Stimulated activated naive CD8-positive, alpha-beta T cell treated with anti-CD3 and anti-CD28 coated beads, Interleukin-15, amount 100 ng/mL, for 72 hours (primary cell): Measurements from ENCODE around the gene MIA3.
"Not testable (repeated sequence)": the region's sequence is repeated elsewhere in the genome, so short reads cannot be mapped to it uniquely, and the experiment has no call there.

Experiments
- ATAC-seq: fragments of 150-1000 bp; cut with Tn5 transposase; 2 replicates; pipeline ENCODE4 v1.10.0; 2021; ENCODE audit warnings: mild to moderate bottlenecking, moderate library complexity
- DNase-seq, 2 donors: peaks; one replicate each; pipeline ENCODE4 v3.0.0; 2021 to 2022
- H3K27ac Mint-ChIP-seq, 2 donors: one replicate each; pipeline ENCODE4 v1.8.0; 2022; ENCODE audit warnings: mild to moderate bottlenecking in 2 of 2, mixed read lengths in 2 of 2, moderate library complexity in 2 of 2
- H3K27me3 Mint-ChIP-seq: one replicate; pipeline ENCODE4 v1.8.0; 2022; ENCODE audit warnings: mixed read lengths
- H3K4me1 Mint-ChIP-seq: one replicate; pipeline ENCODE4 v1.8.0; 2022; ENCODE audit warnings: mild to moderate bottlenecking, mixed read lengths
- H3K4me3 Mint-ChIP-seq, 2 donors: one replicate each; pipeline ENCODE4 v1.8.0; 2022; ENCODE audit warnings: mild to moderate bottlenecking in 2 of 2, mixed read lengths in 2 of 2, moderate library complexity in 1 of 2
- H3K9me3 Mint-ChIP-seq, 2 donors: one replicate each; pipeline ENCODE4 v1.8.0; 2022; ENCODE audit warnings: mixed read lengths in 2 of 2

The MIA3 gene

DNA sequence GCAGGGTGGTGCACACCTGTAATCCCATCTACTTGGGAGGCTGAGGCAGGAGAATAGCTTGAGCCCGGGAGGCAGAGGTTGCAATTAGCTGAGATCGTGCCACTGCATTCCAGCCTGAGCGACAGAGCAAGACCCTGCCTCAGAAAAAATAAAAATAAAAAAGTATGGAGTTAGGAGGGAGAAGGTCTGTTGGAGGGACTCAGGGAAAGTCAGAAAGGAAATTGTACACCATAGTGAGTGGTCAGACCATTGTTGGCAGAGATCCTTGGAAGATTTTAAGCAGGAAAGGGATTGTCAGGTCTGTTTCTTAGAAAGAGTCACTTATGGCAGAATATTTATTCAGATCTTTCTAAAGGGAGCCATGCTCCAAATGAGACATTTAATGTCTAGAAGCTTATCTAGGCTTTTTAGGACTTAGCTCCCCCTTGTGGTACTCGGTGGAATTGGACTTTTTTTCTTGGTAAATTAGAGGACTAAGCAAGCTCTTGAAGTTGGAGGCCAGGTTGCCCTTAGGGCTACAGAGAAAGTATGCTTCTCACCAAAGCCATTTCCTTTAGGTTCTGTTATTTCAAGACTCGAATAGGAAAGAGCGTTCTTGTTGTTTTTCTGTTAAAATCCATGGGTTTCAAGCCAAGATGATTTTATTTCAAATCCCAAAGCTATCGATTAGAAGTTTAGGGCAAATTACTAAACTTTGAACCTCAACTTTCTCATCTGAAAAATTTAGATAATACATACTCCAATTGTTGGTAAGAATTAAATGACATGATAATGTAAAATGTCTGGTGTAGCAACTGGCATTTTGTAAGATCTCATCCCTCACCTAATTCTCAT, 16.5 kb downstream of the MIA3 start:
- no peak overlapping the region for H3K27ac Mint-ChIP-seq
- H3K4me3 Mint-ChIP-seq = no peak overlapping the region
- H3K9me3 Mint-ChIP-seq = no peaks in the 10 kb centered on the region
- ATAC-seq (peak; percentile 78), DNase-seq (peak; percentile 55 to 71)
- no peaks in the 10 kb centered on the region for H3K27me3 Mint-ChIP-seq
- H3K4me1 Mint-ChIP-seq = peaks cover 22% of the 10 kb centered on the region

DNA sequence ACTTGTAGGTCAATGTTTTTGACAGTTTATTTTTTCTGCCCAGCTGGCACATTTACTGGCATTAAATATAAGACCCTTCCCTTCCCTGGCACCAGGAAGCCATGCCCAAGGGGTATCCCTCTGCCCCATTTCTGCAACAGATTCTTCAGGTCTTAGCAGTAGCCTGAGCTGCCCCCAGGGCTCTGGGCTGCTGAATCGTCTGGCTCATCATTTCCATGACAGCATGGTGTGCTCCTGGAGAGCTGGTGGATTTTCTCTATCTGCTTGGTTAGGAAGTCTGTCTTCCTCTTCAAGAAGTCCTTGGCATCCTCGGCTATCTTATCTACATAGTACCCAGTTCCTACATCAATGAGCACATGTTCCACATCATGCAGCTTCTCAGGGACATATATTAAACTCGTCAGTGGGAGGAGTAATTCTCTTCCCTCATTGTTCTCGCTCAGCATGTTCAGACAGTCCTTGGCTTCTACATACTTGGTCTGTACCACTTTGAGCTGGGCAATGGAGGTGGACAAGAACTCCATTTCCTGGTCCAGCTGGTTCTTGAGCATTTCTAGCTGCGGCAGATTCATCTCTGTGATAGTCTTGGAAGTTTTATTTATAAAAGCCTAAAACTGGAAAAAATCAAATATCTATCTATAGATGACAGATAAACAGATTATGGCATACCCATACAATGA, 23.5 kb downstream of the MIA3 start:
- peak overlapping the region in 1 of 2 donors; percentile 20 for H3K27ac Mint-ChIP-seq
- no peak overlapping the region for H3K4me3 Mint-ChIP-seq

DNA sequence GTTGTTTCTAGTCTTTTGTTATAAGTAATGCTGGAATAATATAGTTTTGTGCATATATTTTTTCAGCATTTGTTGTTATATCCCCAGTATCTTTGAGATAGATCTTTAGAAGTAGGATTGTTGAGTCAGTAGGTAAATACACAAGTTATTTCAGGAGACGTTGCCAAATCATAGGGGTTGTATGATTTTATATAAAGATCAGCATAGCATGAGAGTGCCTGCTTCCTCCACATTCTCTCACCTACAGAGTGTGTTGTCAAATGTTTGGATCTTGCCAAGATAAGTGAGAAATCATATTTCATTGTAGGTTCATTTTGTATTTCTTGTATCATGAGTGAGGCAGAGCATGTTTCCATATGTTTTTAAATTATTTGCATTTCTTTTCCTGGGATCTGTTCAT, 24.6 kb downstream of the MIA3 start:
- Mint-ChIP-seq H3K4me3 (peak overlapping the region in 1 of 2 donors; percentile 31), H3K4me1 (peaks cover 7% of the 10 kb centered on the region)

More for the DNA sequence above, 23.5 kb downstream of the MIA3 start:
- DNase-seq (no peak), ATAC-seq (no peak)
- Mint-ChIP-seq H3K27me3 (no peaks in the 10 kb centered on the region), H3K9me3 (no peaks in the 10 kb centered on the region), H3K4me1 (peaks cover 7% of the 10 kb centered on the region)

DNA sequence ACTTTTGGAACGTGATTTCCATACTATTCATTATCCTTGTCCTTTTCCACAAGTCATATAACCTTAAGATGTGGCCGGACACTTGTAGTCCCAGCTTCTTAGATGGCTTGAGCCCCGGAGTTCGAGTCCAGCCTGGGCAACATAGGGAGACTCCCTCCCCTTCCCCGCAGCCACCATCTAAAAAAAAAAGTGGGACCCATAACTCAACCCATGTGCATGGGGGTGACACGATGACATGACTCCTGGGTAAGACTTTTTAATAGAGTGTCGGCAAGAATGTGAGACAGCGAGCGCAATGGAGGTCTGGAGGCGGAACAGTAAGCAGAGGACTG, 25.7 kb downstream of the MIA3 start:
- H3K9me3 Mint-ChIP-seq = no peaks in the 10 kb centered on the region
- H3K27ac Mint-ChIP-seq = peak overlapping the region; percentile 97 to 98
- H3K27me3 Mint-ChIP-seq = no peaks in the 10 kb centered on the region
- DNase-seq (no peak), ATAC-seq (no peak)
- H3K4me3 Mint-ChIP-seq = peak overlapping the region; percentile 95 to 99
- H3K4me1 Mint-ChIP-seq = peaks cover 12% of the 10 kb centered on the region

More for the DNA sequence above, 24.6 kb downstream of the MIA3 start:
- ATAC-seq (no peak), DNase-seq (no peak)
- Mint-ChIP-seq H3K9me3 (no peaks in the 10 kb centered on the region), H3K27ac (peak overlapping the region in 1 of 2 donors; percentile 41), H3K27me3 (no peaks in the 10 kb centered on the region)

DNA sequence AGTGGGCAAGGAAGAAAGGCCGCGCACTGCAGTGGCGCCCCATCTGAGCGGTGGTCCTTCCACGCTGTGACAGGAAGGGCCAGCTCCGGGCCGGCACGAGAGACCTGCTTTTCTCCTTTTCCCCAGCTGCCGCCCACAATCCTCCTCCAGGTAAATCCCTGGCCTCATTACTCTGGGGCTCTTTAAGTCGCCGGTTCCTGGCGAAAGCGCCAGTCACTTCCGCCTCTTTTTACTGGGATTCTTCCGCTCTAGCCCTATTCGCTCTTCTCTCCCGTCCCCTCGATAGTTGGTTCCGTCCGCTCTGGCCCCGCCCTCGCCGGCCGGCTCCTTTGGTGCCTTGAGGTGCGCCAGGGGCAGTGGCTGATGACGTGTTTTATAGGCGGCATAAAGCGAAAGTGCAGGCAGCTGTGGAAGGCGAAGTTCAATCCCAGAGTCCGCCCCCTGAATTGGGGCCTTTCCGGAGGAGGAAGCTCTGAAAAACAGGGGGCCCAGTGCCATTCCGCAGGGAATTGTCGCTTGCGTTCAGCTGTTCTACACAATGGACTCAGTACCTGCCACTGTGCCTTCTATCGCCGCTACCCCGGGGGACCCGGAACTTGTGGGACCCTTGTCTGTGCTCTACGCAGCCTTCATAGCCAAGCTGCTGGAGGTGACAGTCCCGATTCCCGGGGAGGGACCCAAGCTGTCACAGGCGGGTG, 26.2 kb downstream of the MIA3 start:
- H3K27me3 Mint-ChIP-seq = no peaks in the 10 kb centered on the region
- peak overlapping the region; percentile 97 to 98 for H3K27ac Mint-ChIP-seq

DNA sequence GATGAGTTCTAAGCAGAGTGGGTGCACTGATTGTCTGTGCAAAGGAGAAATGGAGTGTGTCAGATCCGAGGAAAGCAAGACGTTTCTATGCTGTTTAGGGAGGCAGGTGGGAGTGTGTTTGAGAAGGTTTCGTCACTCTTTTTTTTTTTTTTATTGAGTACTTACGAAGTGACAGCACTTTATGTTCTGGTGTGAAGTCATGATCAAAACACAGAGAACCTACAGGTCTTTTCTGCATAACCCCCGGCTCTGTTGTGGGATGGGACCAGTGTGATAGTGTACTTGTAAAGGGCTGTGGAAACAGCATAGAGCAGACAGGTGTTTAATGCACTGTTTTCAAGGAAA, 26.7 kb downstream of the MIA3 start:
- DNase-seq = no peak
- no peaks in the 10 kb centered on the region for H3K9me3 Mint-ChIP-seq
- H3K27ac Mint-ChIP-seq = peak overlapping the region; percentile 97 to 98
- H3K4me1 Mint-ChIP-seq = peaks cover 12% of the 10 kb centered on the region
- ATAC-seq = peak; percentile 34
- H3K27me3 Mint-ChIP-seq = no peaks in the 10 kb centered on the region
- H3K4me3 Mint-ChIP-seq = peak overlapping the region; percentile 95 to 99

More for the DNA sequence above, 26.2 kb downstream of the MIA3 start:
- ATAC-seq = peak; percentile 99
- Mint-ChIP-seq H3K4me3 (peak overlapping the region; percentile 95 to 99), H3K4me1 (peaks cover 12% of the 10 kb centered on the region), H3K9me3 (no peaks in the 10 kb centered on the region)
- peak; percentile 95 to 98 for DNase-seq

DNA sequence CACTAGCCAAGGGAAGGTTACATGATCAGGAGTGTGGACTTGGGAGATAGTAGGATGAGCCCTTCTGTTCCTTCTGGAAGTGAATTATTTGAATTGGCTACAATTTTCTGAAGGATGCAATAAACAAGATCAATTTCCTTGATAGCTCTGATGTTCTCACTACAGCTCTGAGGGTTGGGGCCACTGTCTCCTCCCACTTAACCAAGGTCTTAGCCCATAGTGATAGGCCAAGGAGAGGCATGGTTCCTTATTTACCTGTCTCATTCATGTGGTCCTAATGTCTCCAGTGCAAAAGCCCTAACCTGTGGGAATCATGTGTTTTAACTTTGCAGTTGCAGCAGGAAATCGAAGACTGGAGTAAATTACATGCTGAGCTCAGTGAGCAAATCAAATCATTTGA, 34.8 kb downstream of the MIA3 start:
- peak overlapping the region in 1 of 2 donors; percentile 71 for H3K27ac Mint-ChIP-seq
- no peak for ATAC-seq
- H3K9me3 Mint-ChIP-seq = no peaks in the 10 kb centered on the region
- H3K4me1 Mint-ChIP-seq = peaks cover 67% of the 10 kb centered on the region
- no peaks in the 10 kb centered on the region for H3K27me3 Mint-ChIP-seq
- peak overlapping the region; percentile 56 to 59 for H3K4me3 Mint-ChIP-seq
- no peak for DNase-seq

DNA sequence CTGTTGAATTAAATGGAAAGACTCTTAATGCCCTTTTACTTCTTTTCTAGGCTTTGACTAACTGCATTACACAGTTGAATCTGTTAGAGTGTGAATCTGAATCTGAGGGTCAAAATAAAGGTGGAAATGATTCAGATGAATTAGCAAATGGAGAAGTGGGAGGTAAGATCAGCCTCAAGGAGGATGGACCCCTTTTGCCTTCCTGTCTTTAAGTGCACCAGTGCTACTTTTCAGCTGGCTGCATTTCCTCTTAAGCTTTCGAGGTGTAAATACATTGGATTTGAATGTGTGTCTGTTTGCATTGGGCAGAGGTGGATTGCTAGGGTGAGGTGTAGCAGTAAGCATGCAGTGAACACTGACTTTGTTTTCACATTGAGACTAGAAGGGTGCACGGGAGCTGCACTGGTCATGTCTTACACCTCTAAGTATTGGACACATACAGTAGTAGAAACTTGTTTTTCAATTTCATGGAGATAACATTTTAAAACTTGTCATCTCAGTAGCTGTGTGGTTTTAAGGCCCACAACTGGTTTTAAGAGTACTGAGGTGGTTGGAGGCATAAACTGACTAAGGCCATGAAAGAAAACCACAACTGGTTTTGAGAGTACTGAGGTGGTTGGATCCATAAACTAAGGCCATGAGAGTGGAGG, 35.4 kb downstream of the MIA3 start:
- Mint-ChIP-seq H3K27ac (peak overlapping the region; percentile 54 to 71), H3K27me3 (no peaks in the 10 kb centered on the region), H3K4me1 (peaks cover 67% of the 10 kb centered on the region), H3K4me3 (peak overlapping the region; percentile 56 to 59), H3K9me3 (no peaks in the 10 kb centered on the region)
- DNase-seq (peak; percentile 57 to 64), ATAC-seq (peak; percentile 95)

DNA sequence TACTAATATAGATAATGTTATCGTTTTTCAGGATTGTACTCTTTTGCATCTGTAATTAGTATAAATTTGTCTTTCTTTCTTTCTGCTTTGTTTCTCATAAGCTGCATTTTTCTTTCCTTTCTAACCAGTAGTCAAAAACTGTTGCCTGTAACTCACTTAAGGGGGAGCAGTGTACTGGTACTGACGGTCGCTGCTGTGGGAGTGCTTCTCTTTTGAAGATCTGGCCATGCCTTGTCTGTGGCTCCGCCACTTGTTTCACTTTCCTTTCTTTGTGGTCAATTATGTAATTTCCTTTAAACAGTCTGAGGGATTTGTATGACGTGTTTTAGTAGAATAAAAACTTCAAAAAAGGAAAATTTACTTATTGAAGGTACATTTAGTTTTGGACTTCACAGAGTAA, 37.0 kb downstream of the MIA3 start:
- H3K9me3 Mint-ChIP-seq = no peaks in the 10 kb centered on the region
- peaks cover 72% of the 10 kb centered on the region for H3K4me1 Mint-ChIP-seq
- H3K27ac Mint-ChIP-seq = peak overlapping the region; percentile 91 to 95
- H3K27me3 Mint-ChIP-seq = no peaks in the 10 kb centered on the region
- ATAC-seq = peak; percentile 87
- H3K4me3 Mint-ChIP-seq = peak overlapping the region; percentile 36 to 42
- peak; percentile 66 to 82 for DNase-seq

DNA sequence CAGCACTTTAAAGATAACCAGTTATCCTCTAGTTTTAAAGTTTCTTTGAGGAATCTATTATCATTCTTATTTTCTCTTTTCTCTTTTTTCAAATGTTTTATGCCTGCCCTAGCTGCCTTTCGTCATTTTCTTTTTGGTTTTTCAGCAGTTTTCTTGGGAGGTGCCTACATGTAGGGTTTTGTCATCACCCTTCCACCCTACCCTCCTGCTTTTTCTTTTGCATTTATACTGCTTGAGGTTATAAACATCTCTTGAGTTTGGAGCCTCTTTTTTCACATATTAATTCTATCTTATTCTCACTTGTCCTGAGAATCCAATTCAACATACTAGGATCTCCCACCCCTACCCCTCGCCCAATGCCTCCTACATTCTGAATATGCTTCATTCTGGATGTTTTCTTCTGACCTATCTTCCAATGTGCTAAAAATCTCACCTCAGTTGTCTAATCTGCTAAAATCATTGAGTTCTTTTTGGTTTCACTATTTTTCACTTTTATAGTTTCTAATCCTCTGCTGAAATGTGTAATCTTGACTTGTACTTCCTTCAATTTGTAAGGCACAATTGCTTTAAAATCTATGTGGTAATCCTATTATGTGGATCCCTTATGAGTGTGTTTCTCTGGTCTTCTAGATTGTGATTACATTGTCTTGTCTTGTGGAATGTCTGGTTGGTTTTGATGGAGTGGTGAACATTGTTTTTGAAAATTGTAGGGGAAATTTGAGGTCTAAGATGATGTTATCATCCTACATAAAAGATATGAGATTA, 38.7 kb downstream of the MIA3 start:
- Mint-ChIP-seq H3K9me3 (no peaks in the 10 kb centered on the region), H3K27me3 (no peaks in the 10 kb centered on the region), H3K27ac (peak overlapping the region; percentile 36), H3K4me3 (peak overlapping the region; percentile 3 to 30), H3K4me1 (peaks cover 70% of the 10 kb centered on the region)
- no peak for ATAC-seq
- DNase-seq = no peak

DNA sequence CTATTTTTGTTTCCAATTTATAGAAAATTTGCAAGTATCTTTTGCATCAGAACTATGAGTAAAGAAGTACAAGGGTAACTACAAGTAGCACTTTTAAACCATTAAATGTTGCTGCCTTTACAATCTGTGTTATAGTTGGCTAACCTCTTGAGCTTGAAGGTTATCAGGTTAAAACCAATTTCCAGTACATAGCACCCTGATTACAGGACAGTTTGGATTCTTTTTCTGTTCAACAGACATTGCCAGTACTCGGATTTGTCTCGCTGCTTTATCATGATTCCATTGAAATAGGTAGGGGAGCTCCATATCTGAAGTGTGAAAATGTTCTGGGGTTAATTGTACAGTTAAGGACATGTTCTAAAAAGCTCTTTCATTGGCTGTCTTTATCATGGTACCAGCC, 40.0 kb downstream of the MIA3 start:
- DNase-seq = no peak
- ATAC-seq = no peak
- no peaks in the 10 kb centered on the region for H3K9me3 Mint-ChIP-seq
- H3K27me3 Mint-ChIP-seq = no peaks in the 10 kb centered on the region
- H3K27ac Mint-ChIP-seq = peak overlapping the region; percentile 1 to 79
- H3K4me1 Mint-ChIP-seq = peaks cover 66% of the 10 kb centered on the region
- H3K4me3 Mint-ChIP-seq = no peak overlapping the region

DNA sequence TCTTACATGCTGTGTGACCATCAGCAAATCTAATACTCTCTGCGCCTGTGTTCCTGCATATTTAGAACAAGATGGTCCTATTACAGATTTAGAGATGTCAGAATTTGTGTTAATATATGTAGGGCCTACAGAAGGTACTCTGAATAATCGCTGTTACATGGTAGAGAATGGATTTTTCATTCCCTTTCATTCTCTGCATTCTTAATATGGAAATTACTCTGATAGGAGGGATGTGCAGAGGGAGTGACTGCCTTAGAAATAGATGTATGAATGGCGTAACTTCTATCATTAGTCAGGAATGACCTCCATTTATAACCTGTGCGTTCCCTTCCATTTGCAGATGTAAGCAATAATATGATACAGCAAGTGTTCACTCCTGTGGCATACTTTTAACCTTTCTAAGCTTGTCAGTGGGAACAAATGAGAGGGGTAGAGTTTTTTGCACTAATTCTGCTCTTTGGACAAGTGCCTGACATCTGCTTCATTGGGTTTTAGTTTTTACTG, 45.6 kb downstream of the MIA3 start:
- no peak for ATAC-seq
- Mint-ChIP-seq H3K4me3 (no peak overlapping the region), H3K4me1 (peaks cover 18% of the 10 kb centered on the region), H3K27me3 (no peaks in the 10 kb centered on the region), H3K27ac (no peak overlapping the region), H3K9me3 (no peaks in the 10 kb centered on the region)
- no peak for DNase-seq

DNA sequence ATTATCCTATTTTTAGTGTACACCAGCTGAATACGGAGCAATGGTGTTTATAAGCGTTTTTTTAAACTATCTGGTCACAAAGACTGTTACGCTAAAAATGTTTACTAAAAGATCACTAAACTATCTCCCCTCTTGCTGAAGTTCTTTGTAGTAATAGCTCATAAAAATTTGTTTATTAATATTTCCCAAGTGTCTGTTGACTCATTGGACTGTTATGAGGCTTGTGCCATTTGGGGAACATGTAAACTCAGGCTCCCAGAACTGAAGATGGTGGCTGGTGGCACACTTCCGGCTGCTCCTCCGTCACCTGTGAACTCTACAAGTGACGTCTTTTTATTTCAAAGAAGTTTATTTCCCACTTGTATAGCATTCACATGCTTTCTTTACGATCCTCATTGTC, 48.1 kb downstream of the MIA3 start:
- ATAC-seq = no peak
- H3K27ac Mint-ChIP-seq = peak overlapping the region; percentile 48 to 73

DNA sequence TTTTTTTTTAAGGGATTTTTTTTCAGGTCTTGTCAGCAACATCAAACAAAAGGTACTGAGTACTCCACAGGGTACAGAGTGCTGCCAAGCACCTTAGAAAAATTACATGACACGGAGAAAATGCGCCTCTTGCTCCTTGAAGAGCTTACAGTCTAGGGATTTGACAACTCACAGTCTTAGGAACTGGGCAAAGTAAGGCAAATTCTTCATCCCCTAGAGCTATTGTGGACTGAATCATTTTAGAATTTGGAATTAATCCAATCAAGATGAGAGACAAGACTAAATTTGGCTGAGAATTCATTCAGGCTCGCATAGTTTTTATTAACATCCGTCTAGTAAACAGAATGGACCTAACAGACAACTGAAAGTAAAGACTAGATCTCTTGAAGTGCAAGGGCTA, 50.3 kb downstream of the MIA3 start:
- not testable (repeated sequence) for H3K27me3 Mint-ChIP-seq, ATAC-seq, H3K27ac Mint-ChIP-seq, H3K4me3 Mint-ChIP-seq, H3K9me3 Mint-ChIP-seq, DNase-seq
- H3K4me1 Mint-ChIP-seq = peaks cover 28% of the 10 kb centered on the region

More for the DNA sequence above, 48.1 kb downstream of the MIA3 start:
- H3K4me1 Mint-ChIP-seq = peaks cover 28% of the 10 kb centered on the region
- no peaks in the 10 kb centered on the region for H3K9me3 Mint-ChIP-seq
- no peak for DNase-seq
- no peak overlapping the region for H3K4me3 Mint-ChIP-seq
- no peaks in the 10 kb centered on the region for H3K27me3 Mint-ChIP-seq

DNA sequence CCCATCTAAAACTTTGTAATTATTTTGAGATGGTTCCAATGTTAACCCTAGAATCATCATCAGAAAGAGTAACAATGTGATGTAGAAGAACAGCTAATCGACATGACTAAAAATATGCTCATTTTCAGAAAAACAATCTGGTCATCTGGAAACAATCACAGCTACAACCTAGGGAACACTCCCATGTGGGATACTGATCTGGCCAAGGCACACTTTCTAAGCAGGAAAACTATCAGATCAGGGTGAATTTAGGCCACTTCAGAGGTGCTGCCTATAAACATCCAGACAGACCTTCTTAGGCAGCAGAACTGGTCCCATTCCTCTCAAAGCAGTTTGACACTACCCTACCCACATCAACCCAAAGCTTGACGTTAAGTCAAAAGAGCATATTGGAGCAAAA, 51.2 kb downstream of the MIA3 start:
- not testable (repeated sequence) for ATAC-seq, H3K4me3 Mint-ChIP-seq, H3K9me3 Mint-ChIP-seq, DNase-seq, H3K27ac Mint-ChIP-seq, H3K27me3 Mint-ChIP-seq
- H3K4me1 Mint-ChIP-seq = peaks cover 28% of the 10 kb centered on the region
